H9 (cell line): Measurements from ENCODE around the gene TMEM63C. TPM values are rescaled to one million over a fixed set of nuclear protein-coding genes. Genes with fewer than 3 reads are reported as not detected.

Experiments used
- DNase-seq: peaks from one replicate; pipeline ENCODE4 v3.0.0-alpha.2; 2017
- H2AFZ ChIP-seq: one replicate; pipeline ENCODE4 v1.6.1; 2013; ENCODE audit warnings: mild to moderate bottlenecking, low read length, control low read depth, moderate library complexity
- H2AK5ac ChIP-seq: 2 replicates; pipeline ENCODE4 v1.6.1; 2013; ENCODE audit warnings: low read length, control low read depth, mixed read lengths; ENCODE audit not compliant: insufficient read length
- H2BK120ac ChIP-seq: one replicate; pipeline ENCODE4 v1.6.1; 2013; ENCODE audit warnings: low read depth, mild to moderate bottlenecking, low read length, control low read depth, inconsistent platforms; ENCODE audit not compliant: poor library complexity, severe bottlenecking
- H2BK12ac ChIP-seq: 2 replicates; pipeline ENCODE4 v1.6.1; 2013; ENCODE audit warnings: low read length, control low read depth, mixed read lengths, low read depth; ENCODE audit not compliant: insufficient read length
- H2BK15ac ChIP-seq: 2 replicates; pipeline ENCODE4 v1.6.1; 2013; ENCODE audit warnings: low read depth, low read length, control low read depth
- H2BK20ac ChIP-seq: one replicate; pipeline ENCODE4 v1.6.1; 2013; ENCODE audit warnings: low read depth, mild to moderate bottlenecking, low read length, control low read depth, inconsistent platforms; ENCODE audit not compliant: poor library complexity, severe bottlenecking
- H2BK5ac ChIP-seq: 2 replicates; pipeline ENCODE4 v1.6.1; 2013; ENCODE audit warnings: low read length, control low read depth, mixed read lengths; ENCODE audit not compliant: insufficient read length
- H3K14ac ChIP-seq: 2 replicates; pipeline ENCODE4 v1.6.1; 2013; ENCODE audit warnings: low read length, control low read depth; ENCODE audit not compliant: insufficient read depth
- H3K18ac ChIP-seq: 2 replicates; pipeline ENCODE4 v1.6.1; 2013; ENCODE audit warnings: low read depth, mild to moderate bottlenecking, mixed read lengths, low read length, control low read depth; ENCODE audit not compliant: insufficient read length
- H3K23ac ChIP-seq: 2 replicates; pipeline ENCODE4 v1.6.1; 2013; ENCODE audit warnings: low read length, control low read depth, mixed read lengths, low read depth; ENCODE audit not compliant: insufficient read length
- H3K23me2 ChIP-seq: 2 replicates; pipeline ENCODE4 v1.6.1; 2013; ENCODE audit warnings: low read depth, mild to moderate bottlenecking, mixed read lengths, low read length, control low read depth; ENCODE audit not compliant: insufficient read length, poor library complexity, severe bottlenecking
- H3K27ac ChIP-seq: 2 replicates; pipeline ENCODE4 v1.5.1; 2013; ENCODE audit warnings: low read length, control low read depth, mixed read lengths, low read depth; ENCODE audit not compliant: insufficient read length
- H3K27me3 ChIP-seq: 2 replicates; pipeline ENCODE4 v1.6.1; 2013; ENCODE audit warnings: low read length, control low read depth, inconsistent platforms; ENCODE audit not compliant: insufficient read depth
- H3K4ac ChIP-seq: 2 replicates; pipeline ENCODE4 v1.6.1; 2013; ENCODE audit warnings: low read depth, mild to moderate bottlenecking, control low read depth, inconsistent platforms, low read length, moderate library complexity
- H3K4me1 ChIP-seq: 2 replicates; pipeline ENCODE4 v1.6.1; 2013; ENCODE audit warnings: low read length, control low read depth, inconsistent platforms; ENCODE audit not compliant: insufficient read depth
- H3K4me2 ChIP-seq: 2 replicates; pipeline ENCODE4 v1.6.1; 2013; ENCODE audit warnings: low read length, control low read depth, mixed read lengths; ENCODE audit not compliant: insufficient read length, insufficient read depth
- H3K56ac ChIP-seq: 2 replicates; pipeline ENCODE4 v1.6.1; 2013; ENCODE audit warnings: low read depth, mild to moderate bottlenecking, mixed read lengths, low read length, control low read depth; ENCODE audit not compliant: insufficient read length
- H3K79me1 ChIP-seq: 2 replicates; pipeline ENCODE4 v1.6.1; 2013; ENCODE audit warnings: low read depth, mild to moderate bottlenecking, moderate library complexity, low read length, control low read depth, inconsistent platforms; ENCODE audit not compliant: insufficient read depth, poor library complexity, severe bottlenecking
- H3K79me2 ChIP-seq: 2 replicates; pipeline ENCODE4 v1.6.1; 2013; ENCODE audit warnings: low read length, control low read depth, inconsistent platforms; ENCODE audit not compliant: insufficient read depth
- H3K9ac ChIP-seq: 2 replicates; pipeline ENCODE4 v1.6.1; 2013; ENCODE audit warnings: low read length, control low read depth, mixed read lengths; ENCODE audit not compliant: insufficient read length; ENCODE audit errors: extremely low read depth
- H3K9me3 ChIP-seq: one replicate; pipeline ENCODE4 v1.6.1; 2013; ENCODE audit warnings: low read depth, low read length, inconsistent platforms; ENCODE audit not compliant: control insufficient read depth
- H3T11ph ChIP-seq: one replicate; pipeline ENCODE4 v1.6.1; 2013; ENCODE audit warnings: mild to moderate bottlenecking, low read length, control low read depth, inconsistent platforms
- H4K20me1 ChIP-seq: one replicate; pipeline ENCODE4 v1.6.1; 2013; ENCODE audit not compliant: control insufficient read depth, insufficient read length, insufficient read depth
- H4K5ac ChIP-seq: 2 replicates; pipeline ENCODE4 v1.6.1; 2013; ENCODE audit warnings: low read depth, mild to moderate bottlenecking, mixed read lengths, low read length, control low read depth; ENCODE audit not compliant: insufficient read length
- H4K8ac ChIP-seq: replicated peaks from 2 replicates; pipeline ENCODE4 v1.6.1; 2013; ENCODE audit warnings: low read length, control low read depth, mixed read lengths, low read depth; ENCODE audit not compliant: insufficient read length
- H4K91ac ChIP-seq: 2 replicates; pipeline ENCODE4 v1.6.1; 2013; ENCODE audit warnings: low read depth, mild to moderate bottlenecking, moderate library complexity, mixed read lengths, low read length, control low read depth; ENCODE audit not compliant: insufficient read length
- H3K27ac Mint-ChIP-seq, 3 experiments: 2 replicates in 2 of 3; 3 replicates in 1 of 3; pipeline ENCODE4 v1.8.0; 2020 to 2021; ENCODE audit warnings: mixed read lengths in 3 of 3, mild to moderate bottlenecking in 1 of 3, moderate library complexity in 1 of 3
- H3K27me3 Mint-ChIP-seq: 2 replicates; pipeline ENCODE4 v1.8.0; 2021; ENCODE audit warnings: low read depth, mild to moderate bottlenecking, moderate library complexity, mixed read lengths
- H3K36me3 Mint-ChIP-seq, 3 experiments: 2 replicates in 2 of 3; 3 replicates in 1 of 3; pipeline ENCODE4 v1.8.0; 2020 to 2021; ENCODE audit warnings: low read depth in 3 of 3, mixed read lengths in 3 of 3; ENCODE audit not compliant: insufficient read depth in 1 of 3
- H3K4me1 Mint-ChIP-seq, 2 experiments: 2 replicates each; pipeline ENCODE4 v1.8.0; 2020; ENCODE audit warnings: mixed read lengths in 2 of 2
- H3K4me3 Mint-ChIP-seq, 2 experiments: 2 replicates in 1 of 2; 3 replicates in 1 of 2; pipeline ENCODE4 v1.8.0; 2020 to 2021; ENCODE audit warnings: mild to moderate bottlenecking in 2 of 2, mixed read lengths in 2 of 2, moderate library complexity in 1 of 2
- H3K9me3 Mint-ChIP-seq, 2 experiments: 2 replicates in 1 of 2; 3 replicates in 1 of 2; pipeline ENCODE4 v1.8.0; 2020; ENCODE audit warnings: mild to moderate bottlenecking in 2 of 2, mixed read lengths in 2 of 2, moderate library complexity in 1 of 2
- CTCF ChIP-seq: fragments of 200-600 bp; sonication (generic); conservative IDR thresholded peaks from 3 replicates; pipeline ENCODE4 v1.8.0; 2021; ENCODE audit warnings: antibody characterized with exemption, mild to moderate bottlenecking
- WGBS: extraction: QIAGEN DNeasy Blood & Tissue Kit; methylation state at CpG from one replicate; pipeline ENCODE4 v1.1.7; 2013; ENCODE audit warnings: missing lambda C conversion rate, low lambda C conversion rate, mixed read lengths; ENCODE audit not compliant: insufficient read length; ENCODE audit errors: extremely low coverage; 5-methylcytosine and 5-hydroxymethylcytosine counted together
- total RNA-seq: library from RNA; stranded (reverse); gene quantifications from 2 replicates; pipeline ENCODE4 v1.2.1, GENCODE V29; 2021

The TMEM63C gene
- total RNA-seq, 1 experiment from 2014 or later = 2.2 TPM

- Histone ChIP-seq H2BK15ac (no peak overlapping the region), H3K9me3 (no peaks in the 10 kb centered on the region), H3K23me2 (no peaks in the 10 kb centered on the region), H2BK5ac (no peak overlapping the region), H3K9ac (no peak overlapping the region), H4K5ac (no peak overlapping the region), H3K4ac (no peak overlapping the region), H3K14ac (no peak overlapping the region), H3K23ac (no peak overlapping the region), H2AK5ac (no peak overlapping the region), H3K4me1 (no peaks in the 10 kb centered on the region), H4K8ac (no peak overlapping the region), H3K18ac (no peak overlapping the region), H3K79me2 (no peaks in the 10 kb centered on the region), H4K91ac (no peak overlapping the region), H3T11ph (no peak overlapping the region), H3K27me3 (no peaks in the 10 kb centered on the region), H4K20me1 (peaks cover 2% of the 10 kb centered on the region), H3K79me1 (no peaks in the 10 kb centered on the region), H2BK12ac (no peak overlapping the region), H3K27ac (no peak overlapping the region), H2AFZ (no peak overlapping the region), H2BK120ac (no peak overlapping the region), H2BK20ac (no peak overlapping the region), H3K4me2 (no peak overlapping the region), H3K56ac (no peak overlapping the region)
- H3K4me3 Mint-ChIP-seq = no peak overlapping the region
- H3K27me3 Mint-ChIP-seq = peaks cover 2% of the 10 kb centered on the region
- TF ChIP-seq CTCF = no peak
- WGBS = no CpG with 5 or more reads among the region's 11 CpGs
- no peak for DNase-seq
- H3K9me3 Mint-ChIP-seq = no peaks in the 10 kb centered on the region
- no peak overlapping the region for H3K27ac Mint-ChIP-seq
- H3K36me3 Mint-ChIP-seq = no peaks in the 10 kb centered on the region
- H3K4me1 Mint-ChIP-seq = peaks cover 2 to 9% of the 10 kb centered on the region in 2 experiments
Measured at GRCh38 chr14:77260199-77260598, 78.6 kb downstream of the TMEM63C start.
